GM10266 (cell line): ENCODE data around the gene MCAM.

Experiments used
- DNase-seq: peaks from one replicate; pipeline ENCODE4 v3.0.0; 2012; ENCODE audit errors: extremely low spot score
- CTCF ChIP-seq: IDR thresholded peaks from 2 replicates; pipeline ENCODE4 v1.5.1; 2012; ENCODE audit warnings: mild to moderate bottlenecking, low read depth; ENCODE audit not compliant: control insufficient read depth, insufficient read depth; ENCODE audit errors: missing control alignments

The MCAM gene

GRCh38 chr11:119316729-119317591 is at the start of gene MCAM:
TSS of gene MCAM (minus strand) at chr11:119317130. CDS start at chr11:119317101, 29 bp downstream.
- peak; percentile 75 for DNase-seq
- no peak for TF ChIP-seq CTCF

DNA sequence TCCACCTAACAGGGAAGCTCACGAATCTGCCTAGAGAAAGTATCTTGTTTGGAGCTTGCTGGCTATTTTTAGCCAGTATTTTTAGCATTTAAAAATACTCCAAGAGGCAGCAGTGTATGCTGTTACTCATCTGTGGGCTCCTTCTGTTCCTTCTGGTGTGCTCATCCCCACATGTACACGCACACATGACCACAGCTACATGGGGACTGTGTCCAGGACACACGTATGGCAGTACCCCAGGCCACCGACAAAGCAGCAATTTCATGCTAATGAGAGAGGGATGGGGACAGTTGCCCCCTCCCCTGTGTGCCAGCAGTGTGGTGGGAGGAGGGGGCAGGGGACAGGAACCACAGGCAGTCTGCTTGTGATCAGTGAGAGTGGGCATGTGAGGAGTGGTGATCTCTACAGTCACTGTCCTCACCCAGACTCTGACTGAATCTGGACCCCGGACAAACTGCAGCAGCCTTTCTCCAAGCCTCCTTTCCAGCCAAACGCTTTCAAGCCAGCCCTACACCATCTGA is 48.2 kb upstream of the MCAM start:
- DNase-seq = no peak
- no peak for TF ChIP-seq CTCF

DNA sequence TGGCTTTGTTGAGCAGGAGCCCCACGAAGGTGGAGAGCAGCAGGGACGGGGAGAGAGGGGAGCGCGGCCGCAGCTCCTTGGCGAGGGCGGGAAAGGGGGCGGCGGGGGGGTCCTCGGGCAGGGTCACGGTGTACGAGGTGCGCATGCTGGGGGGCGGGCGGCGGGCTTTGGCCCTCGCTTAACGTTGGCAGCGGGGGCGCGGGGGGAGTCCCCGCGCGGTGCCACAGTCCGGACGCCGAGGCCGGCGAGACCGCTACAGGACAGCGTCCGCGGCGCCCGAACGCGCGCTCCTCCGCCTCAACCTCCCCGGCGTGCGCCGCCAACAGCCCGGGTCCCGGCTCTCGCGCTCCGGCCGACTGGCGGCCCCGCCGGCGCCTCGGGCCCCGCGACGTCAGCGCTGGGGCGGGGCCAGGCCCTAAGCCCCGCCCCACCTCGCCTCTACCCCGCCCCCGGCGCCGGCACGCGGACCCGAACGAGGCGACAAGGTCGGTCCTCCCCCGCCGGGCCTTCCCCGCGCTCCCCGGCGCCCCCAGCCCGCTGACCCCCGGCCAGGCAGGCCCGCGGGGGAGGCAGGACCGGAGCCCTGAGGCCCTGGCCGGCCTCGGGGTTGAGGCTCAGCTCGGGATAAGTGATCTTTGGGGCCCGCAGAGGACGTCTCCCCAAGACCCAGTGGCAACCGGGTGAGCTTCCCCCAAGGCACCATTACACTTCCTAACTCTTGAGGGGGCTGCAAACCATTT is 47.1 kb upstream of the MCAM start:
- DNase-seq = peak; percentile 86
- TF ChIP-seq CTCF = no peak

GRCh38 chr11:119363081-119363850 is 46.3 kb upstream of the MCAM start:
- DNase-seq = no peak
- TF ChIP-seq CTCF = no peak

DNA sequence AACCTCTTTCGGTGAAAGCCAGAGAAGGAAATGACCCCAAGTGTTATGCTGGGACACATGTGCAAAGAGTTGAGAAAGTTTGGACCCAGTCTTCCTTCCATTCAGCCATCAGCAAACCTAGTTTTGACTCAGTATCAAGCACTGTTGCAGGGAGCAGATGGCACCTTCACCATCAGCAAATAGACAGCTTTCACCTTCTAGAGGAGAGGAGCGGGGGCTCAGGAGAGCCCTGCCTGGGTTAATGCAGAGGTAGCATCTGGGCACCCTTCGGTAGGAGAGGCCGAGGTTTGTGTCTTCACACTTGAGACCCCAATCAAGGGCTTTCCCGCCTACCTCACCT is 45.8 kb upstream of the MCAM start:
- no peak for DNase-seq
- TF ChIP-seq CTCF = no peak

- no peak for TF ChIP-seq CTCF
- DNase-seq = no peak
Measured at GRCh38 chr11:119361941-119362725, 45.2 kb upstream of the MCAM start.
